Nasal cavity respiratory epithelium epithelial cell of viscerocranial mucosa (primary cell): ENCODE data around the gene MATCAP1. TPM values are rescaled to one million over a fixed set of nuclear protein-coding genes. Genes with fewer than 3 reads are reported as not detected.

Source experiments
- total RNA-seq: library from RNA; depleted of rRNA; stranded (reverse); fragments of >200 nt; gene quantifications from 2 replicates; pipeline ENCODE4 v1.2.3, GENCODE V29; 2014

Gene MATCAP1
- total RNA-seq, result 3.8 and 8.4 TPM in 2 replicates

DNA sequence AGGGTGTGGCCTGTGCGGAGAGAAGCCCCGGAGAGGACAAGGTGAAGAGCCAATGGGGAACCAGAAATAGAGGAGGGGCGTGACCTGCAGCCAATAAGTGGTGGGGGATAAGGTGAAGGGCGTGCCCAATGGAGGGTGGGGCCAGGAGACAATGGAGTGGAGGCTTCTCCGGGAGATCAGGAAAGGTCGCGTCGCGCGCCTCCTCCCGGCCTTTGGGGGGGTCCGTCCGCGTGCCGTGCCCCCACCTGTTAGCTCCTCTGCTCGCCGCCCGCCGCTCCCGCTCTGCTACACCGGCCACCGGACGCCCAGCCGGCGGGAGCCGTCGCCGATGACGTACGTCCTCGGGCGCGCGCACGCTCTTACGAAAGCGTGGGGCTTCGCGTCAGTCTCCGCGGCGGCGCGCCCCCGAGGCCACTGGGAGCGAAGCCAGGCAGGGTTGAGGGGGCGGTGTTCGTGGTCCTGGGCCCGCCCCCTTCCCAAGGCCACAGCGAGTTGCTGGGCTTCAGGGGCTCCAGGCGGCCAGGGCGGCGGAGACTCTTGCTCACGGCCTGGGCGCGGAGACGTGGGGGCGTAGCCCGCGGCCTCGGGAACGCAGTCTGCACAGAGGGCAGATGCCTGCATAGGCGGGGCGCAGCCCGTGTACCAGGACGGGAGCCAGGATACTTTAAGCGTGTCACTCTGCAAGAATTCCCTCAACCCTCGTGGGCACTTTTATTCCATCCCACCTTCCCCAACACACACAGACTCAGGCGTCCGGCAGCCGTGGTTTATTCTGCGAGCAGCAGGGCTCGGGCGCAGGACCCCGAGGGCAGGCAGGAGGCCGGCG, at the start of gene MATCAP1:
MATCAP1 (minus strand) TSS at position 337 of the 826 bp plus-strand sequence. CDS start 3,353 bp downstream, outside the sequence.

DNA sequence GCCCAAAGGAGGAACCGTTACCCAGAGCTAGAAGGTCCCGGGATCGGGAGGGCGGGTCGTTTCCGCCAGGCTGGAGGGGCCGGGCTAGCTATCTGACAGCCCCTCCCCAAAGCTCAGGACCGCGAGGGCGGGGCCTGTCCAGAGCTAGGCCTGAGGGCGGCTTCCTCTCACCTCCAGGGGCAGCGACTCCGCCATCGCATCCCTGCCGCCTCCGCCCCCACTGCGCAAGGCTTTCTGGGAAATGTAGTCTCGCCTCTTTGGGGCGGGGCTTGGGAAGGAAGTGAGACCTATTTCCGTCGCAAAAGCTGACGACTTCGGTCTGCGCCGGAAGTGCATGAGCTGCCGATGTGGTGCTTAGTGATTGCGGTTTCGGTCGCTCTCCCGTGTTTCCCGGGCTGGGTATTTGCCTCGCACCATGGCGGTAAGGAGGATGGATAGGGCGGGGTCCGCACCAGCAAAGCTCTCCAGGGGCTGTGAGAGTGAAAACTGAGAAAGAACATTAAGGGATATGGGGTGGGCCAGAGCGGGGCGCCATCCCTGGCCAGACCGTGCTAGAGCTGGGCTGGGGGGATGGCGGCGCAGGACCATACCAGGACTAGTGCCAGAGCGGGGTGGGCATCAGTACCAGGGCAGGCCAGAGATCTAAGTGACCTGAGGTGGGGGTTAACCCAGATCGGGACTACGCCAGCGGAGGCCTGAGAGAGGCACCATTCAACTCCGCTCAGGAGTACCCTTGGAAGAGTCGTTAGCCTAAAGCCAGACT, 43.2 kb upstream of the MATCAP1 start, which contains the start of gene TMEM208:
TMEM208 (plus strand) TSS at position 327 of the 763 bp plus-strand sequence; CDS start at position 416, 89 bp downstream.

DNA sequence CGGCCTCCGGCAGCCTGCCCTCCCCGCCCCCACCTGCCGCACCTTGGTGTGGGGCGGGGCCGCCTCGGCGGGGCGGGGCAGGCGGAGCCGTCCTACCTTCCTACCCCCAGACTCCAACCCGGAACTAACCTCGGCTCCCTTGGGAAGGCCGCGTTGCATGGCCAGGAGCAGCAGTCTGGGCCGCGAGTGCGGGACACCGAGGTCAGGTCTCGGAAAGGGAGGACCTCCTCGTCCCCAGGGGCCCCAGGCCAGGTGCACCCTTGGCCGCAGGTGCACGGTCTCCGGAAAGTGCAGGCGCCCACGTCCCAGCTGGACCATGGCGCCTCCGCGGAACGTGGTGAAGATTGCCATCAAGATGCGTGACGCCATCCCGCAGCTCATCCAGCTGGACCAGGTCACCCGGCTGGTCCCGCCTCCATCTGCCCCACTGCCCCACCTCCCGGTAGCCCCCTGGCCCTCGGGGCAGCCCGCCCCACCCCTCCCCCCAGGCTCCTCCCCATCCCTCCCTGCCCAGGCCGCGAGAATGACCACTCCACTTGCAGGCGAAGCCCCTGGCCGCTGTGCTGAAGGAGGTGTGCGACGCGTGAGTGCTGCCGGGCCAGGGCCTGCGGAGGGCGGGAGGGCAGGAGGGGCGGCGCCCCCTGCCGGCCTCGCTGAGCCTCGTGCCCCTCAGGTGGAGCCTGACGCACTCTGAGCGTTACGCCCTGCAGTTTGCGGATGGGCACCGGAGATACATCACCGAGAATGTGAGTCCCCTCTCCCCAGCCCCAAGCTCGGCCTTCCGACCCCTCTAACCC, 15.4 kb upstream of the MATCAP1 start, which contains the start of gene ELMO3:
ELMO3 (plus strand) TSS at position 121 of the 797 bp plus-strand sequence; CDS start at position 317, 196 bp downstream.

DNA sequence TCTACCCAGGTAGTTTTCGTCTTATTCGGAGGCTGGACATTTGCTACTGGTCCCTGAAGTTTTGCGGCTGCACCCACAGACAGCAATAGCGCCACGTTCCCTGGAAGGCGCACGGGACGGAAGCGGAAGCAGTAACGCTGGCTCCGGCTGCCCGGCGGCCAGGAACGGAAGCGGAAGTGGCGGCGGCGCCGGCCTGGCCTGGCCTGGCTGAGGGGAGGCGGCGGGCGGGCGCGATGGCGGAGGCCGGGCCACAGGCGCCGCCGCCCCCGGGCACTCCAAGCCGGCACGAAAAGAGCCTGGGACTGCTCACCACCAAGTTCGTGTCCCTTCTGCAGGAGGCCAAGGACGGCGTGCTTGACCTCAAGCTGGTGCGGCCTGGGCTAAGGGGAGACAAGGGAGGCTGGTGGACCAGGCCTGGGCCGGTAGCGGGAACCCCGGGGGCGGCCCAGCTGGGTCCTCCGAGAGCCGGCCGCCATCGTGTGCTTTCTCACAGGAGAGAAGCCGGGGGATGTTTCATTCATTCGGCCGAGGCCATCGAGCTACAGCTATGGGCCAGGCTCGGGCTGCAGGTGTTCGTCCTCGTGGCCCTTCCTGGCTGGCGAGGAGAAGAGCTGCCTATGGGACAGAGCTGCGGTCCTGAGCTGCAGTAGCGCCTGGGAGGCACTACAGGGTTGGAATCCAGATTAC, 8.4 kb upstream of the MATCAP1 start, which contains the start of gene E2F4:
E2F4 (plus strand) TSS at position 161 of the 687 bp plus-strand sequence; CDS start at position 234, 73 bp downstream.

DNA sequence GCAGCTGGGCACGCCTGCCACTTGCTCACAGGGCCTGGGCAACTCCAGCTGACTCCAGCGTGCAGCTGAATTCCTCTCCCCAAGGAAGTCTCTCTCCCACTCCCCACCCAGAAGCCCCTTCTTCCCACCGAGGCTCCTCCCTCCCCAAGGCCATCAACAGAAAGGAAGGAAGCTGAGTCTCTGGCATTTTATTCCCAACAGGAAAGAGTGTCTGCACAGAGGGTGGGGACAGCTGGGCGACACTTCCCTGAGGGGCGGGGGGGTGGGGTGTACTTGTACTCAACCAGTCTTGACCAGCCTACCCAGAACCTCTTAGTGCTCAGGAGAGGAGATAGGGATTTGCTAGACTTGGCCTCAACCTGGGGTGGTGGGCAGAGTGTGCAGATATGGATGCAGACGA, 6.3 kb upstream of the MATCAP1 start, which contains the start of gene EXOC3L1:
EXOC3L1 (minus strand) TSS at position 96 of the 400 bp plus-strand sequence. CDS start 460 bp downstream, outside the sequence.

DNA sequence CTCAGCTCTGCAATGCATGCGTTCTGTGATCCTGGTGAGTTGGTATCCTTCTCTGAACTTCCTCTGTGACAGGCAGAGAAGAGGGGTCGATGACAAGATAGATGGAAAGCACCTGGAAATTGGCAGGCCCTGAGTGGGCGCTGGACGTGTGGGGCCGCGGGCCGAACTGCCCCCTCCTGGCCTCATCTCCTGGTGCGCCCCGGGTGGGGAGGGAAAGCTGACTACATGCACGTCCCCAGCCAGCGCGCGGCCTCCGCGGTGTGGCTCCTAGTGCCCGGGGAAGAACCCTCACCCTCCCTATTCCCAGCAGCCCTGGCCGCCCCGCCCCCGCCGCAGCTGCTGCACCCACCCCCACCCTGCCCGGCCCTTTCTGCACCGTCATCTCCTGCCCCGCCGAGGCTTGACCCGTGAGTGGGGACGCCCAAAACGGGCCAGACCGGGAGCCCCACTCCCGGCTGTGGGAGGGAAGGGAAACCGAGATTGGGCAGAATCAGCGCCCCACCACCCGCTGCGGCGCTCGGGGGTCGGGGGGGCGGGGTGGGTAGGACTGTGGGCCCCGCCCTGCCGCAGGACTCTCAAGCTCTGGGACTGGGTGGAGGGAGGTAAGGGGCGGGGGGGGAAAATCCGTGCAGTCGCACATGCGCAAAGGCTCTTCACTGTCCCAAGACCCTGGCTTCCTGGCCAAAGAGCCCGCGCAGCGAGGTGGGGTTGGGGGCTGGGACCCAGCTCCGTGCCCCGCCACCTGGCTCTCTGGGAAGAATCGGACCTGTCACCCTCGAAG, 13.4 kb downstream of the MATCAP1 start, which contains the start of gene NOL3:
NOL3 (plus strand) TSS at position 371 of the 781 bp plus-strand sequence.

DNA sequence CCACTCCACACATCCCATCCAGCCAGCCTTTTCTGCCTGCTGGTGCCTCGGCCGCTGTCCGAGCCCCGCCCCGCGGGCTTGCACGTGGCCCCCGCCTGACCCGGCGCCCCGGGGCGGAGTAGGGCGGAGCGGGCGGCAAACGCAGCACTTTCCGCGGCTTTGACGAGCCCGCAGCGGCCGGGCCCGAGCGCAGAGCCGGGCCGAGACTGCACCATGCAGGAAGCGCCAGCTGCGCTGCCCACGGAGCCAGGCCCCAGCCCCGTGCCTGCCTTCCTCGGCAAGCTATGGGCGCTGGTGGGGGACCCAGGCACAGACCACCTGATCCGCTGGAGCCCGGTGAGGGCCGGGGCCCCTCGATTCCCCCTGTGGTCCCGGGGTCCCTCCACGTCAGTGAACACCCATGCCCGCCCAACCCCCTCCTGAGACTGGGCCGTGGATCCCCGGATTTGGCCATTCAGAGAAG, 19.1 kb downstream of the MATCAP1 start, which contains the start of gene HSF4:
HSF4 (plus strand) TSS at position 147 of the 463 bp plus-strand sequence; CDS start at position 214, 67 bp downstream.

DNA sequence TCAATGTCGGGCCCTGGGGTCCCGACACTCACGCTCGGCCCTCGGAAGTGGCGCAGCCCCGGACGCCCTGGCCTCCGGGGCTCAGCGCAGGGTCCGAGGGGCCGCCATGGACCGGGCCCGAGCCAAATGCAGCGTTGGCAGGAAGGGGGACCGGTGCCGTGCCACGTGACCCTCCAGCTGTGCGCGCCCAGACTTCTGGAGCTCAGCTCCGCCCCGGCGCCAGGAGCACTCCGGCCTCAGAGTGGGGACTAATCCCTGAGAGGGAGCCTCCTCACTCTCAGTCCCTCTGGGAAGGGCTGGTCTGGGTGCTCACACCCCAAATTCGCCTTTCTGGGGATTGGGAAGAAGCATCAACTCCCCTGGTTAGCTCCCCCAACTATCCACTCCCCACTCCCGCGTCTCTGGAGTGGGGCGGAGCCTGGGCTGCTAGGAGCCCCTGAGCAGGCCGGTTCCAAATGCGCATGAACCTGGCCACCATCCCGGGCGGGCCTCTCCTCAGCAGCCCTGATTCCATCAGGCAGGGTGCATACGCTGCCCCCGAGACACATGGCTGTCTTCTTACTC, 32.8 kb downstream of the MATCAP1 start, which contains the start of gene B3GNT9:
B3GNT9 (minus strand) TSS at position 166 of the 564 bp plus-strand sequence. CDS start 513 bp downstream, outside the sequence.

Other genes with a start within 250 kb of the MATCAP1 start
- 97.0 and 215 TPM in 2 replicates for gene CIAO2B, start 249.6 kb downstream of the MATCAP1 start, total RNA-seq
- gene CES2, start 248.4 kb downstream of the MATCAP1 start, total RNA-seq, result 41.4 and 130 TPM in 2 replicates
- gene CES3, start 222.7 kb downstream of the MATCAP1 start, total RNA-seq, result 1.4 TPM in 2 replicates
- gene CES4A, start 195.4 kb downstream of the MATCAP1 start, total RNA-seq, result 1.4 and 2.0 TPM in 2 replicates
- 86.8 and 120 TPM in 2 replicates for gene CBFB, start 154.8 kb downstream of the MATCAP1 start, total RNA-seq
- 16.1 and 30.3 TPM in 2 replicates for gene PHAF1, start 74.0 kb downstream of the MATCAP1 start, total RNA-seq
- gene B3GNT9, start 33.0 kb downstream of the MATCAP1 start, total RNA-seq, result 9.6 and 11.5 TPM in 2 replicates
- gene TRADD, start 24.1 kb downstream of the MATCAP1 start, total RNA-seq, result 20.1 and 22.2 TPM in 2 replicates
- gene FBXL8, start 24.0 kb downstream of the MATCAP1 start, total RNA-seq, result 3.8 and 7.2 TPM in 2 replicates
- 2.4 and 8.4 TPM in 2 replicates for gene HSF4, start 19.2 kb downstream of the MATCAP1 start, total RNA-seq
- gene NOL3, start 13.4 kb downstream of the MATCAP1 start, total RNA-seq, result 16.7 and 22.5 TPM in 2 replicates
- not detected in 2 replicates for gene EXOC3L1, start 6.2 kb upstream of the MATCAP1 start, total RNA-seq
- 49.9 and 66.8 TPM in 2 replicates for gene E2F4, start 8.2 kb upstream of the MATCAP1 start, total RNA-seq
- gene ELMO3, start 15.2 kb upstream of the MATCAP1 start, total RNA-seq, result 21.9 and 25.2 TPM in 2 replicates
- gene TMEM208, start 43.2 kb upstream of the MATCAP1 start, total RNA-seq, result 21.4 and 40.7 TPM in 2 replicates
- gene FHOD1, start 63.5 kb upstream of the MATCAP1 start, total RNA-seq, result 2.7 and 5.8 TPM in 2 replicates
- gene SLC9A5, start 65.0 kb upstream of the MATCAP1 start, total RNA-seq, result 0.34 and 0.43 TPM in 2 replicates
- 3.1 and 17.8 TPM in 2 replicates for gene PLEKHG4, start 95.6 kb upstream of the MATCAP1 start, total RNA-seq
- gene KCTD19, start 142.8 kb upstream of the MATCAP1 start, total RNA-seq, result not detected in 2 replicates
- gene LRRC36, start 142.9 kb upstream of the MATCAP1 start, total RNA-seq, result not detected in 2 replicates
- under 0.01 and 0.14 TPM in 2 replicates for gene TPPP3, start 209.5 kb upstream of the MATCAP1 start, total RNA-seq
- 1.4 and 5.3 TPM in 2 replicates for gene ZDHHC1, start 232.5 kb upstream of the MATCAP1 start, total RNA-seq
- 1.4 and 4.6 TPM in 2 replicates for gene HSD11B2, start 247.2 kb upstream of the MATCAP1 start, total RNA-seq